K562 (cell line): ENCODE results near the gene SP6. TPM values are rescaled to one million over a fixed set of nuclear protein-coding genes. Genes with fewer than 3 reads are reported as not detected.

Experiments
- ARHGAP35 ChIP-seq: fragments of 450-650 bp; IDR thresholded peaks from 2 replicates; pipeline ENCODE4 v1.6.1; 2018; ENCODE audit not compliant: partially characterized antibody
- ATF4 ChIP-seq: fragments of 450-650 bp; formaldehyde crosslinking; IDR thresholded peaks from 2 replicates; pipeline ENCODE4 v1.4.0; 2022; ENCODE audit warnings: mild to moderate bottlenecking, moderate library complexity
- ESRRB ChIP-seq: fragments of 250-450 bp; sonication (Bioruptor Pico); IDR thresholded peaks from 2 replicates; pipeline ENCODE4 v1.5.0; 2020; ENCODE audit warnings: mild to moderate bottlenecking, moderate library complexity, borderline replicate concordance
- FOXA1 ChIP-seq: fragments of 450-650 bp; IDR thresholded peaks from 2 replicates; pipeline ENCODE4 v1.6.1; 2016; ENCODE audit warnings: mild to moderate bottlenecking, borderline replicate concordance
- GATAD2A ChIP-seq: fragments of 450-650 bp; IDR thresholded peaks from 2 replicates; pipeline ENCODE4 v1.6.1; 2017
- MTF1 ChIP-seq: fragments of 250-450 bp; sonication (Bioruptor Pico); IDR thresholded peaks from 2 replicates; pipeline ENCODE4 v1.9.0; 2021; ENCODE audit warnings: moderate library complexity, mild to moderate bottlenecking, inconsistent platforms, borderline replicate concordance
- MXI1 ChIP-seq: IDR thresholded peaks from 2 replicates; pipeline ENCODE4 v1.6.1; 2011; ENCODE audit warnings: low read depth, mild to moderate bottlenecking, improper control_type of control experiment, low read length
- NELFE ChIP-seq: IDR thresholded peaks from 2 replicates; pipeline ENCODE4 v1.6.1; 2011; ENCODE audit warnings: mild to moderate bottlenecking; ENCODE audit not compliant: insufficient read depth, insufficient read length
- OTX1 ChIP-seq: fragments of 450-650 bp; formaldehyde crosslinking; IDR thresholded peaks from 2 replicates; pipeline ENCODE4 v1.4.0; 2022; ENCODE audit warnings: mild to moderate bottlenecking
- PHB2 ChIP-seq: fragments of 450-650 bp; IDR thresholded peaks from 2 replicates; pipeline ENCODE4 v1.6.1; 2017; ENCODE audit warnings: low read depth
- SMAD4 ChIP-seq: fragments of 250-450 bp; sonication (Bioruptor Pico); conservative IDR thresholded peaks from 2 replicates; pipeline ENCODE4 v1.8.0; 2021; ENCODE audit warnings: inconsistent platforms, mild to moderate bottlenecking, moderate library complexity
- THRAP3 ChIP-seq: fragments of 450-650 bp; IDR thresholded peaks from 2 replicates; pipeline ENCODE4 v1.6.1; 2016; ENCODE audit warnings: mild to moderate bottlenecking, inconsistent platforms, borderline replicate concordance
- ZBTB11 ChIP-seq, 3 experiments: fragments of 200-800 bp in 1 of 3; fragments of 250-450 bp in 1 of 3; fragments of 450-650 bp in 1 of 3; sonication (Bioruptor Pico) in 1 of 3; sonication (Bioruptor generic) in 1 of 3; formaldehyde crosslinking in 1 of 3; IDR thresholded peaks; 2 replicates each; pipeline versions ENCODE4 v1.6.1 to v1.8.0; 2016 to 2022; ENCODE audit warnings: mild to moderate bottlenecking in 2 of 3, missing genetic modification characterization in 2 of 3, missing compliant biosample characterization in 1 of 3, moderate library complexity in 1 of 3
- ZNF124 ChIP-seq: sonication (generic); formaldehyde crosslinking; IDR thresholded peaks from 2 replicates; pipeline ENCODE4 v1.8.1; 2022; ENCODE audit warnings: missing genetic modification reagents
- ZNF586 ChIP-seq: fragments of 450-650 bp; formaldehyde crosslinking; conservative IDR thresholded peaks from 2 replicates; pipeline ENCODE4 v1.4.0; 2020; ENCODE audit warnings: mild to moderate bottlenecking, moderate library complexity
- polyA plus RNA-seq, 8 experiments: library from polyadenylated mRNA; depleted of rRNA in 4 of 8; stranded (reverse) in 5 of 8; unstranded in 3 of 8; fragments of >200 nt; fragmentation: Nextera tagmentation in 2 of 8; fragmentation: Illumina TruSeq in 1 of 8; extraction: Ambion mirVana in 2 of 8; extraction: Trizol in 1 of 8; gene quantifications; 2 replicates each; pipeline versions ENCODE4 v1.2.1 to v1.2.3, GENCODE V29; 2011 to 2014; ENCODE audit warnings: inconsistent platforms in 1 of 8, missing spikeins in 1 of 8
- total RNA-seq, 7 experiments: library from RNA; depleted of rRNA in 6 of 7; stranded (reverse); fragments of >200 nt in 6 of 7; fragmentation: Illumina TruSeq in 2 of 7; extraction: Trizol in 2 of 7; gene quantifications; 2 replicates each; pipeline versions ENCODE4 v1.2.1 to v1.2.3, GENCODE V29; 2011 to 2021; ENCODE audit warnings: low replicate concordance in 1 of 7
- TF ChIP-seq, protein P1 (sequence below): sonication (generic); formaldehyde crosslinking; IDR thresholded peaks from 2 replicates; pipeline ENCODE4 v1.8.1; 2023; ENCODE audit warnings: mild to moderate bottlenecking, missing genetic modification reagents
- TF ChIP-seq, protein P2 (sequence below): sonication (generic); formaldehyde crosslinking; IDR thresholded peaks from 2 replicates; pipeline ENCODE4 v1.8.1; 2023; ENCODE audit warnings: mild to moderate bottlenecking, missing genetic modification reagents
- TF ChIP-seq, protein P3 (sequence below): conservative IDR thresholded peaks from 2 replicates; pipeline ENCODE4 v1.6.1; 2011; ENCODE audit warnings: low read depth, mild to moderate bottlenecking, low read length; ENCODE audit not compliant: control insufficient read depth

Gene SP6
- total and polyA plus RNA-seq, 9 of the 15 experiments (the other 6 are each of a cell fraction or from before 2014, with no cell fraction given) = 0.11 to 7.9 (median 2.2) TPM

- TF ChIP-seq, protein P1, sequence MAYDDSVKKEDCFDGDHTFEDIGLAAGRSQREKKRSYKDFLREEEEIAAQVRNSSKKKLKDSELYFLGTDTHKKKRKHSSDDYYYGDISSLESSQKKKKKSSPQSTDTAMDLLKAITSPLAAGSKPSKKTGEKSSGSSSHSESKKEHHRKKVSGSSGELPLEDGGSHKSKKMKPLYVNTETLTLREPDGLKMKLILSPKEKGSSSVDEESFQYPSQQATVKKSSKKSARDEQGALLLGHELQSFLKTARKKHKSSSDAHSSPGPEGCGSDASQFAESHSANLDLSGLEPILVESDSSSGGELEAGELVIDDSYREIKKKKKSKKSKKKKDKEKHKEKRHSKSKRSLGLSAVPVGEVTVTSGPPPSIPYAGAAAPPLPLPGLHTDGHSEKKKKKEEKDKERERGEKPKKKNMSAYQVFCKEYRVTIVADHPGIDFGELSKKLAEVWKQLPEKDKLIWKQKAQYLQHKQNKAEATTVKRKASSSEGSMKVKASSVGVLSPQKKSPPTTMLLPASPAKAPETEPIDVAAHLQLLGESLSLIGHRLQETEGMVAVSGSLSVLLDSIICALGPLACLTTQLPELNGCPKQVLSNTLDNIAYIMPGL (CRISPR knock-in tag) = no peak
- no peak for TF ChIP-seq THRAP3
- peak; percentile 72; the same call in 1 of the 2 replicates for TF ChIP-seq ATF4
- no peak for TF ChIP-seq MTF1 (CRISPR knock-in tag)
- TF ChIP-seq ARHGAP35 = no peak
- no peak for TF ChIP-seq NELFE
- TF ChIP-seq GATAD2A = peak; percentile 95
- TF ChIP-seq ZBTB11 (CRISPR knock-in tag; IDR thresholded peaks at IDR 0.05) = peak in 1 of 3 experiments; percentile 93; a peak in 2 of 6 replicates
- TF ChIP-seq FOXA1 = no peak
- TF ChIP-seq, protein P2, sequence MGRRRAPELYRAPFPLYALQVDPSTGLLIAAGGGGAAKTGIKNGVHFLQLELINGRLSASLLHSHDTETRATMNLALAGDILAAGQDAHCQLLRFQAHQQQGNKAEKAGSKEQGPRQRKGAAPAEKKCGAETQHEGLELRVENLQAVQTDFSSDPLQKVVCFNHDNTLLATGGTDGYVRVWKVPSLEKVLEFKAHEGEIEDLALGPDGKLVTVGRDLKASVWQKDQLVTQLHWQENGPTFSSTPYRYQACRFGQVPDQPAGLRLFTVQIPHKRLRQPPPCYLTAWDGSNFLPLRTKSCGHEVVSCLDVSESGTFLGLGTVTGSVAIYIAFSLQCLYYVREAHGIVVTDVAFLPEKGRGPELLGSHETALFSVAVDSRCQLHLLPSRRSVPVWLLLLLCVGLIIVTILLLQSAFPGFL (CRISPR knock-in tag) = no peak
- no peak for TF ChIP-seq ZNF124 (CRISPR knock-in tag)
- TF ChIP-seq PHB2 = peak; percentile 97
- TF ChIP-seq, protein P3, sequence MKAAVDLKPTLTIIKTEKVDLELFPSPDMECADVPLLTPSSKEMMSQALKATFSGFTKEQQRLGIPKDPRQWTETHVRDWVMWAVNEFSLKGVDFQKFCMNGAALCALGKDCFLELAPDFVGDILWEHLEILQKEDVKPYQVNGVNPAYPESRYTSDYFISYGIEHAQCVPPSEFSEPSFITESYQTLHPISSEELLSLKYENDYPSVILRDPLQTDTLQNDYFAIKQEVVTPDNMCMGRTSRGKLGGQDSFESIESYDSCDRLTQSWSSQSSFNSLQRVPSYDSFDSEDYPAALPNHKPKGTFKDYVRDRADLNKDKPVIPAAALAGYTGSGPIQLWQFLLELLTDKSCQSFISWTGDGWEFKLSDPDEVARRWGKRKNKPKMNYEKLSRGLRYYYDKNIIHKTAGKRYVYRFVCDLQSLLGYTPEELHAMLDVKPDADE = peak; percentile 85
- TF ChIP-seq SMAD4 (CRISPR knock-in tag) = peak; percentile 99
- TF ChIP-seq ZNF586 (CRISPR knock-in tag) = no peak
- no peak for TF ChIP-seq ESRRB (CRISPR knock-in tag)
- no peak for TF ChIP-seq OTX1 (CRISPR knock-in tag)
- 0 out of 2 replicates have a peak, but pooled peaks have one; percentile 60 for TF ChIP-seq MXI1
Observed at GRCh38 chr17:47866941-47867340, 16.0 kb upstream of the SP6 start (continued).
